Urinary bladder (tissue), 4 donors: ENCODE measurements around the gene HCFC1. TPM values are rescaled to one million over a fixed set of nuclear protein-coding genes. Genes with fewer than 3 reads are reported as not detected.

Experiments
- DNase-seq: peaks from one replicate; pipeline ENCODE4 v3.0.0-alpha.2; 2015; ENCODE audit errors: extremely low spot score
- H3K27ac ChIP-seq: one replicate; pipeline ENCODE4 v1.5.1; 2013; ENCODE audit warnings: low read depth, mild to moderate bottlenecking, moderate library complexity
- H3K36me3 ChIP-seq: one replicate; pipeline ENCODE4 v1.6.1; 2013; ENCODE audit warnings: mild to moderate bottlenecking, moderate library complexity; ENCODE audit not compliant: insufficient read depth
- H3K4me1 ChIP-seq: one replicate; pipeline ENCODE4 v1.6.1; 2013; ENCODE audit warnings: mild to moderate bottlenecking, moderate library complexity; ENCODE audit not compliant: insufficient read depth
- H3K4me3 ChIP-seq: one replicate; pipeline ENCODE4 v1.5.1; 2013; ENCODE audit warnings: low read depth, low read length
- WGBS: extraction: QIAGEN DNeasy Blood & Tissue Kit; methylation state at CpG from one replicate; pipeline ENCODE4 v1.1.7; 2013; 5-methylcytosine and 5-hydroxymethylcytosine counted together
- polyA plus RNA-seq: library from polyadenylated mRNA; stranded (reverse); fragments of 200-250 nt; gene quantifications from one replicate; pipeline ENCODE4 v1.2.3, GENCODE V29; 2013
- total RNA-seq: library from RNA; depleted of rRNA; stranded (reverse); fragments of >200 nt; gene quantifications from one replicate; pipeline ENCODE4 v1.2.3, GENCODE V29; 2014
- donor health status: healthy with polysubstance abuse.
- donor health status: healthy.

Gene HCFC1
- total and polyA plus RNA-seq, 2 donors, result 15.4 to 35.2 TPM

DNA sequence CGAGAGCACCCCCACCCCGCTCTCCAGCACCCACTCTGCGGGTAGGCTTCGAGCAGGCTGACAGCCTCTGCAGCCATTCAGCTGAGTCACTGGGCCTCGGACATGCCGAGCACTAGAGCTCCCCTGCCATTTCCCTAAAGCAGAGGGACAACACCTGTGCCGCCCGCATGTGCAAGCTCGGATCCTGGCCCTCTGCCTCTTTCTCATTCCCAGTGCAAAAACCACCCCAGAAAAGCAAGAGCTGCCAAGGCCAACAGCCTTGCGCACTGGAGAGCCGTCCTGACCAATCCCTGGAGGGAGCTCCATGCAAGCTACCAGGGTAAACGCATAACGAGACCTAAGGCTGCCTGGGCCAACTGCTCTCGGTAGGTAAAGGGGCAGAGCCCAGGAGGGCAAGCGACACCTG, 5.3 kb downstream of the HCFC1 start:
- no peak overlapping the region for H3K4me3 ChIP-seq
- WGBS, result 52% methylated on average over 15 of the region's 15 CpGs
- no peak for DNase-seq
- H3K36me3 ChIP-seq, result no peaks in the 10 kb centered on the region
- no peaks in the 10 kb centered on the region for H3K4me1 ChIP-seq
- no peak overlapping the region for H3K27ac ChIP-seq

DNA sequence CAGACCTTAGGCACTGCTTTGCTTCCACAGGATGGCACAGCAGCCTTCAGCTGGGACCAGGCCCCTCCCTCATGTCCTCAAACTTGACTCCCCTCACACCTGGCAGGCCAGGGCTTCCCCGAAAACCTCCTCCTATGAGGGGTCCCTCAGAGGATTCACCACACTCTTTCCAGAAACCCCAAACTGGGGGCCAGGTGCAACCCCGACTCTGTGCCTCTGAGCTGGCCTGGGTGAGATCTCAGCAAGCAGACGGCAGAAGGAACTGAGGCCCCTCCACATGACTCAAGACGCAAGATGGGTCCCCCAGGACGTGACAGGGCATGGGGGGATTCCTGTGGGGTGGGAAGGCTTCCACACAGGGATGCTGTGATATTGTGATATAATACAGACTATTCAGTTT, 6.2 kb downstream of the HCFC1 start:
- 82% methylated on average over 5 of the region's 5 CpGs for WGBS
- Histone ChIP-seq H3K27ac (no peak overlapping the region), H3K4me1 (no peaks in the 10 kb centered on the region), H3K4me3 (no peak overlapping the region), H3K36me3 (no peaks in the 10 kb centered on the region)
- DNase-seq, result no peak

DNA sequence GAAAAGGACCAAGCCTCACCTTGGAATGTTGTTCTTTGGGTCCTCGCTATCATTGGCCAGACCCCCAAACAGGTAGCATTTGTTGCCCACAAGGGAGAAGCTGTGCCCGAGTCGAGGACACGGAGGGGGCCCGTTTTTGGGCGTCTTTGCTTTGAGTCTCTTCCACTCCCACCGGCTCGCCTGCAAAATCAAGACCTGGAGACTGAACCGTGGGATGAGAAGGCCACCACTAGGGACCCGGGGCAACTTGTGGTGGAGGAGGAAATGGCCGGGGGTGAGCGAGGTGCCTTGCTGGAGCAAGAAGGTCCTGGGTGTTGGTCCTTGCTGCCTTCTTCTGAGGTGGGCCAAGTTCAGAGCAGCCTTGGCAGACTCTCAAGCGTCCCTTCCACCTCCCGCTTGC, 7.5 kb downstream of the HCFC1 start:
- WGBS, result 89% methylated on average over 13 of the region's 14 CpGs
- Histone ChIP-seq H3K36me3 (no peaks in the 10 kb centered on the region), H3K4me3 (no peak overlapping the region), H3K4me1 (no peaks in the 10 kb centered on the region), H3K27ac (no peak overlapping the region)
- no peak for DNase-seq

DNA sequence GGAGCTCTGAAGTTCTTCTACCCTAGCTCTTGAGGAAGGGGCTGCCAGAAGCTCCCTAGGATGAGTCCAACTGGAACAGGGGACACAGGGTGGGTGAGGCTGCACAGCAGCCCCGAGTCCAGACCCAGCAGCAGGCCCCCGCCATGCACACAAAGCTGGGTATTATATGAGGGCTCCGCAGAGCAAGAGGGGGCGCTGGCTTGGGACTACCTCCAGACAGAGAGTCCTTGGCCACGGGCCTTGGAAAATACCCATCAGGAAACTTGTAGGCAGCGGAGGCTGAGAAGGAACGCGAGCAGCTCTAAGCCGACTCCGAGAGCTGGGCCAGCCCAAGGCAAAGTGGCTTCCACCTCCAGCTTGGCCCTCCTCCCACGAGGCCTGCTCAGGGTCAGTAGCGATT, 8.1 kb downstream of the HCFC1 start:
- H3K36me3 ChIP-seq, result no peaks in the 10 kb centered on the region
- no peaks in the 10 kb centered on the region for H3K4me1 ChIP-seq
- no peak for DNase-seq
- H3K4me3 ChIP-seq, result no peak overlapping the region
- H3K27ac ChIP-seq, result no peak overlapping the region
- 90% methylated on average over 12 of the region's 12 CpGs for WGBS

DNA sequence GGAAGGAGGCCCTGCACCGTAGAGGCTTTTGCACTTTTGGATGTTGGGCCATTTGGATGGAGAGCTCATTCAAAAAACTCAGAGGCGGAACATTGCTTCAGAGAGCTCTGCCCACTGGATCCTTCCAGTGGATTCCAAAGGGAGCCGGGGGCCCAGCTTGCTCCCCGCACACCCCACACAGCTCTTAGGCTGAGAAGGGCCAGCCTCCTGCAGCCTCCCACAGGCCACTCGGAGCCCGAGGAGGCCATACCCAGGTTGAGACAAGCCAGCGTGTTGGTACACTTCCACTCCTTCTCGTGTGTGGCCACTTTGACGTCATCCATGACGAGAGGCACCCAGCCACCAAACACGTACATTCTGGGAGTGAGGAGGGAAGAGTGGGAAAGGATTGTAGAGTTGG, 10.3 kb downstream of the HCFC1 start:
- no peak overlapping the region for H3K4me3 ChIP-seq
- H3K4me1 ChIP-seq, result no peaks in the 10 kb centered on the region
- no peak for DNase-seq
- WGBS, result 85% methylated on average over 11 of the region's 11 CpGs
- no peaks in the 10 kb centered on the region for H3K36me3 ChIP-seq
- no peak overlapping the region for H3K27ac ChIP-seq

DNA sequence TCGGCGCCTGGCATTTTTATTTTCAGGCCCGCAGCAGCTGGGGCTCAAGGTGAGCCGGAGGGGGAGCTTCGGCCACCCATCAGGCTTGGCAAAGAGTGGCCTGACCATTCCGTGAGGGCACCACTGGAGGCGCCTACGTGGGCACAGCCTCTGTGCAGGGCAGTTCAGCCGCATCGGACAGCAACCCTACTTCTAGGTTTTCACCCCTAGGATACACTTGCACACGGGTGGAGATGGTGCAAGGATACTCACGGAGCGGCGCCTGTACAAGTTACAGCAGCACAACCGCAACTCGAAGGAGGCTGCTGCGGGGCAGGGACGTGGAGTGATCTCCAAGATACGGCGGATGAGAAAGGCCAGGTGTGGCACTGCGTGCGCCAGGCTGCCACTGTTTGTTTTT, 10.8 kb downstream of the HCFC1 start:
- no peak overlapping the region for H3K4me3 ChIP-seq
- no peak for DNase-seq
- 89% methylated on average over 22 of the region's 22 CpGs for WGBS
- no peaks in the 10 kb centered on the region for H3K4me1 ChIP-seq
- no peak overlapping the region for H3K27ac ChIP-seq
- no peaks in the 10 kb centered on the region for H3K36me3 ChIP-seq

DNA sequence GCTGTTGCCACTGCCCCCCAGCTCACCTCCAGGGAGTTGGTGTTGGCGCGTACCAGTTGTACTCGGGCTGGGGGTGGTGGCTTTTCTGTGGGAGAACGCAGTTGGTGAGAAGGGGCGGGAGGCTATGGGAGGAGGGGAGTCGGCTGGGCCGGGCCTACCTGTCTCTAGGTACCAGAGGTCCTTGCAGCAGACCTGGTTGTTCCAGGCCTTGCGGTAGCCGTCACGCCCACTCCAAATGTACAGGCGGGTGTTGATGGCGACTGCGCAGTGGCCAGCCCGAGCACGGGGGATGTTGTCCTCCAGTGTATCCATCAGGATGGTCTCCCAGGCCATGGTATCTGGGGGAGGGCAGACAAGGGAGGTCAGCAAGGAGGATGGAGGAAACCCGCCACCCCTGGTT, 11.5 kb downstream of the HCFC1 start:
- Histone ChIP-seq H3K4me3 (no peak overlapping the region), H3K4me1 (no peaks in the 10 kb centered on the region), H3K36me3 (no peaks in the 10 kb centered on the region), H3K27ac (no peak overlapping the region)
- DNase-seq, result no peak
- 95% methylated on average over 16 of the region's 16 CpGs for WGBS

DNA sequence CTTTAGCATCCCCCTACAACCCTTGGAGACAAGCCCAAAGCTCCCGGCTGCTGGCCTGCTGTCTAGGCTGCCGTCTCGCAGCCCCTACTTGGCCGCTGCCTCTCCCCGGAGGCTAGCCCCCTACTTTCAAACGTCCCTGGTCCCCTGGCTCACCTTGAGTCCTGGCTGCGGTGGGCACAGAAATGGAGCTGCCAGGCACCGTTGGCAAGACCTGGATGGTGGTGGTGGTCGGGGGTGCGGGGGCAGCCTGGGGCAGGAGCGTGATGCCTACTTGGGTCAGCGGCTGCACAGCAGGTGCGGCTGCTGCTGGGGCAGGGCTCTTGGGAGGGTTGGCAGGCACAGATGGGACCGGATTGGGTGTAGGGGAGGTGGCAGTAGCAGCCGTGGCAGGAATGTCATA, 12.0 kb downstream of the HCFC1 start:
- Histone ChIP-seq H3K4me3 (no peak overlapping the region), H3K27ac (no peak overlapping the region), H3K4me1 (no peaks in the 10 kb centered on the region), H3K36me3 (no peaks in the 10 kb centered on the region)
- WGBS, result 90% methylated on average over 15 of the region's 15 CpGs
- no peak for DNase-seq

DNA sequence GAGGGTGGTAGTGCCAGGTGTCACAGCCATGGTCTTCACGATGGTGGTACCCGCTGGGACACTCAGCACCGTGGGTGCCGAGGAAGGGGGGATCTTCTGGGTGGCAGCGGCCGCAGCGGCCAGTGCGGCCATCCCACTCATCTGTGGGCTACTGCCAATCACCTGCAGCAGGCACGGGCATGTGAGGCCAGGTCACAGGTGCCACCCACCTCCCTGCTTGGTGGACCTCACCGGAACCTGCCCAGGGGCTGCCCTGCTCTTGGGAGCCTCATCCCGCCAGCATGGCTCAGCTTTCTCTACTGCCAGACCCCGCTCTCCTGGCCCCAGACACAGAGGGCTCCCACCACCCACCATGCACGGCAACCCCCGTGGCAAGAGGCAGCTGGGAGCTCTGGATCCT, 13.0 kb downstream of the HCFC1 start:
- WGBS, result 92% methylated on average over 14 of the region's 14 CpGs
- H3K4me3 ChIP-seq, result no peak overlapping the region
- H3K27ac ChIP-seq, result no peak overlapping the region
- no peak for DNase-seq
- H3K36me3 ChIP-seq, result no peaks in the 10 kb centered on the region
- H3K4me1 ChIP-seq, result no peaks in the 10 kb centered on the region

DNA sequence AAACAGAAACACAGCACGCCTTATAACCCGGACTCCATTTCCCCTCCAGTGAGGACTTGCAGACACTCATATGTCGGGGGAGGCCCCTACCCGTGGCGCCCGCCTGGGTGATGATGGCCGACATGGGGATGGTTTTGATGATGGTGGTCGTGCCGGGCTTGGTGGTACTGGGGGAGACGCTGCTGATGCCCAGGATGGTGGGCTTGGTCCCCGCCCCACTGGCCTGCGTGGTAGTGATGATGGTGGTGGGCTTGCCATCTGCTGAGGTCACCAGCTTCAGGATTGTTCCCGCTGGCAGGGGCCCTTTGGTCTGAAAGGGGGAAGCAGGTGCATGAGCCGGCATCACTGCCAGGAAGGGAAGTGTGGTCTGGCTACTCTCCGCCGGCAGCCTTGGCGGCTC, 14.4 kb downstream of the HCFC1 start:
- DNase-seq, result no peak
- WGBS, result 85% methylated on average over 17 of the region's 17 CpGs
- H3K4me3 ChIP-seq, result no peak overlapping the region
- no peak overlapping the region for H3K27ac ChIP-seq
- H3K36me3 ChIP-seq, result no peaks in the 10 kb centered on the region
- no peaks in the 10 kb centered on the region for H3K4me1 ChIP-seq

DNA sequence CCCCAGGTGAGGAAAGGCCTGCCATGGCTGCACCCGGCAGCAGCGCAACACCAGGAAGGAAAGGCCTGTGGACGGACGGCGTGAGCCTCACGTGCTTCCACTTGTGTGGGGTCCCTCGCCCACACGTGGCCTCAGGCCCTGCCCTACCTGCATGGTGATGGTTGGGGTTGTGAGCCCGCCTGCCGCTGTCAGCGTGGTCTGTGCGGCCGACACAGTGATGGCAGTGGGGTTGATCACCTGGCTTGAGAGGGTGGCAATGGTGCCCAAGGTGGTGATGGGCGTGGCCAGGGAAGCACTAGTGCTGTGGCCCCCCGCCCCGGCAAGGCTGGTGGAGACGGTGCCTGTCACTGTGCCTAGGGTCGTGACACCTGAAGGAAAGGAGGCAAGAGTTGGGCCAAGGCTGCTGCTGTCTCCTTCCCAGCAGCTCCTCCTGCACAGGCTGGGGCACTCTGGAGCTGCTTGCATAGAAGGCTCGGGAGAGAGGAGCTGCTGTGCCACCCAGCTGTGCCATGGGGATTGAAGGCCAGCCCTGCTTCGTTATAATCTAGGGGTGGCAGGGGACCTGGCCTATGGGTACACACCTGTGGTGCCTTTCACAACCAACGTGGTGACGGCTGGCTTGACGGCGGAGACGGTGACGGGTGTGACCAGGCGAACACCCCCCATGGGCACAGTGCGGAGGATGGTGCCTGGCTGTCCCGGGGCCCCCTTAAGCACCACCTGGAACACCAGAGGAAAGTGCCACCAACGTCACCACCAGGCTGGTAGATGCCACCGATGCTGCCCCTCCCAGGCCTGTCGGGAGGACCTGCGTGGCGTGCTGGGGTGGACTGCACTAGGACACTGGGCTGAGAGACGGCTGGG, 15.3 kb downstream of the HCFC1 start:
- 87% methylated on average over 35 of the region's 35 CpGs for WGBS
- no peak overlapping the region for H3K4me3 ChIP-seq
- DNase-seq, result no peak
- H3K27ac ChIP-seq, result no peak overlapping the region
- no peaks in the 10 kb centered on the region for H3K36me3 ChIP-seq
- no peaks in the 10 kb centered on the region for H3K4me1 ChIP-seq

DNA sequence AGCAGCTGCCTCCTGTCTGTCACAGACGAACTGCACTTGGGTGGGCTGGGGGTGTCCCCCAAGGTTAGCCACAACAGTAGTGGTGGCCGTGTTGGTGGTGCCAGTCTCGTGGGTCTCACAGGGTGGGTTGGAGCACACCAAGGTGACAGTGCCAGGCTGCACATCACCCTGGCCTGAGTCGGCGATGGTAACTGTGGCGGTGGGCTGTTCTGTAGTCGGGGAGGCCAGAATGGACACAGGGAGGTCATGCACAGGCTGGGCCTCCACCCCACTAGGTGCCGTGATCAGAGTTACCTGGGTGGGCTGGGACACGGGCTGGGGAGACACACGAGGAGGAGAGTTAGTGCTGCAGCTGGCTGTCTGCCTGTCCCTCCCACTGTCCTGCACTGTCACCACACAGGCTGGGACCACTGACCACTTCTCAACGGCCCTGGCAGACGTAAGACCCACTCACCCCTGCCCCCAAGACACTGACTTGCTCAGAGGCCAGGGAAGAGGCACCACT, 16.3 kb downstream of the HCFC1 start:
- WGBS, result 73% methylated on average over 12 of the region's 12 CpGs
- H3K27ac ChIP-seq, result no peak overlapping the region
- no peak for DNase-seq
- no peaks in the 10 kb centered on the region for H3K4me1 ChIP-seq
- H3K4me3 ChIP-seq, result no peak overlapping the region
- H3K36me3 ChIP-seq, result no peaks in the 10 kb centered on the region

DNA sequence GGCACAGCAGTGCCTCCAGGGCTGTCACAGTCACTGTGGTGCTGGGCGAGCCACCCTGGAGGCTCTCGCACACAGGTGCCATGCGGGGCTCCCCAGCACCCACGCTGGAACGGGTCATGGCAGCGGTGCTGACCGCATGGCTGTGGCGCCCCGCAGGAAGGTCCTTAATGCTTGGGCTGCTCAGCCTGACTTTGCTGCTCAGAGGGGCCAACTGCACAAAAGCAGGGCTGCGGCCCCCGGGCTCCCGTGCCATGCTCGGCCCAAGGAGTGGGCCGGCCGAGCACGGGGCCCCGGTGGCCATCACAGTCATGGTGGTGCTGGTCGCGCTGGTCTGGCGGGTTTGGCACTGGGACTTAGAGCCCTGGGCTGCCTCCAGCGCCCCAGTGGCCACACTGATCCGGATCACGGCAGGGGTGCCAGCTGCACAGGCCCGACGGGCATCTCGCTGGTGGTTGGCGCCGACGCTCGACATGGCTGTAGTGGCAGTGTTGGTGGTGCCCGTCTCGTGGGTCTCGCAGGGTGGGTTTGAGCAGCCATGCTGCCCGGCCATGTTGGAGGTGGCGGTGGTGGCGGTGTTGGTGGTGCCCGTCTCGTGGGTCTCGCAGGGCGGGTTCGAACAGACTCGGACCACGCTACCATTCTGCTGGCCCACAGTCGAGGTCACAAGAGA, 16.9 kb downstream of the HCFC1 start:
- DNase-seq, result no peak
- 95% methylated on average over 44 of the region's 44 CpGs for WGBS
- no peak overlapping the region for H3K27ac ChIP-seq
- no peaks in the 10 kb centered on the region for H3K36me3 ChIP-seq
- H3K4me3 ChIP-seq, result no peak overlapping the region
- no peaks in the 10 kb centered on the region for H3K4me1 ChIP-seq

DNA sequence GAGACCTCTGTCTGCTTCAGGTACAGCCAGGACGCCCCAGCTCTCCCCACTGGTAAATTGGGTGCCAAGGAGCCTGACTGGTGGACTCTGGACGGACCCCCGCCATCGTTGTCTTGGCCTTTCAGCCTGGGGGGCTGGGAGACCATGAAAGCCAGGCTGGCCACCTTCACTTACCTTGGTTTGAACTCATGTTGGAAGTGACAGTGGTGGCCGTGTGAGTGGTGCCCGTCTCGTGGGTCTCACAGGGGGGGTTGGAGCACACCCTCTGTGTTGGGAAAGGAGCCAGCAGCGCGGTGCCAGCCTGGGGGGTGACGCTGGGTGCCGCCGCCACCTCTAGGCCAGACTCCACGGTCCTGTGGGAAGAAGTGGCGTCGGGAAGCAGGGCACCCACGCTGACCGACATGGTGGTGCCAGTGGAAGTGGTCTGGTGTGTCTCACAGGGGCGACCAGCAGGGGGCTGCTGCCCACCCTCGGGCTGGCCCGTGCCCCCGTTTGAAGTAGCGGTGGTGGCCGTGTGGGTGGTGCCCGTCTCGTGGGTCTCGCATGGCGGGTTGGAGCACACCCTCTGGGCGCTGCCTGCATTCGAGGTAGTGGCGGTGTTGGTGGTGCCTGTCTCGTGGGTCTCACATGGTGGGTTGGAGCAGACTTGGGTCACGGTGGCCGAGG, 17.6 kb downstream of the HCFC1 start:
- Histone ChIP-seq H3K27ac (no peak overlapping the region), H3K36me3 (peaks cover 2% of the 10 kb centered on the region), H3K4me1 (no peaks in the 10 kb centered on the region), H3K4me3 (no peak overlapping the region)
- 75% methylated on average over 33 of the region's 33 CpGs for WGBS
- no peak for DNase-seq
